NCI-H2107 treated with DMSO at 0.1 percent for 48 hours (cell line): ENCODE measurements around the gene ADGRG3.
"Not testable (repeated sequence)": the region's sequence is repeated elsewhere in the genome, so short reads cannot be mapped to it uniquely, and the experiment has no call there.

Experiments
- DNase-seq: peaks from one replicate; lab custom pipeline; 2025; ENCODE audit not compliant: unreplicated experiment; lab: John Stamatoyannopoulos, UW

ADGRG3 gene

GRCh38 chr16:57712569-57712968, 44.5 kb downstream of the ADGRG3 start:
- DNase-seq, result not testable (repeated sequence)

- no peak for DNase-seq
Measured at GRCh38 chr16:57713596-57713995, 45.5 kb downstream of the ADGRG3 start.

- no peak for DNase-seq
Measured at GRCh38 chr16:57714047-57714446, 45.9 kb downstream of the ADGRG3 start.

GRCh38 chr16:57720142-57720575, 52.1 kb downstream of the ADGRG3 start:
- no peak for DNase-seq

- DNase-seq, result no peak
Measured at GRCh38 chr16:57721356-57722209, 53.5 kb downstream of the ADGRG3 start.

GRCh38 chr16:57722210-57722499, 54.0 kb downstream of the ADGRG3 start:
- DNase-seq, result no peak

- no peak for DNase-seq
Measured at GRCh38 chr16:57722651-57723050, 54.5 kb downstream of the ADGRG3 start.

GRCh38 chr16:57723170-57723569, 55.1 kb downstream of the ADGRG3 start:
- DNase-seq, result no peak

- DNase-seq, result no peak
Measured at GRCh38 chr16:57724531-57724930, 56.4 kb downstream of the ADGRG3 start.

GRCh38 chr16:57725151-57725550, 57.0 kb downstream of the ADGRG3 start:
- DNase-seq, result no peak

- no peak for DNase-seq
Measured at GRCh38 chr16:57725554-57725953, 57.4 kb downstream of the ADGRG3 start.

- DNase-seq, result no peak
Measured at GRCh38 chr16:57725976-57726375, 57.9 kb downstream of the ADGRG3 start.

- no peak for DNase-seq
Measured at GRCh38 chr16:57726433-57726947, 58.4 kb downstream of the ADGRG3 start.

GRCh38 chr16:57727610-57728009, 59.5 kb downstream of the ADGRG3 start:
- no peak for DNase-seq

- no peak for DNase-seq
Measured at GRCh38 chr16:57728336-57729181, 60.5 kb downstream of the ADGRG3 start.

GRCh38 chr16:57729182-57729484, 61.0 kb downstream of the ADGRG3 start:
- no peak for DNase-seq

- not testable (repeated sequence) for DNase-seq
Measured at GRCh38 chr16:57729852-57730251, 61.7 kb downstream of the ADGRG3 start.

- no peak for DNase-seq
Measured at GRCh38 chr16:57730771-57731730, 62.9 kb downstream of the ADGRG3 start.

- no peak for DNase-seq
Measured at GRCh38 chr16:57732037-57732436, 63.9 kb downstream of the ADGRG3 start.

- DNase-seq, result no peak
Measured at GRCh38 chr16:57732714-57733113, 64.6 kb downstream of the ADGRG3 start.

- DNase-seq, result no peak
Measured at GRCh38 chr16:57734308-57734924, 66.3 kb downstream of the ADGRG3 start.
